ENCODE measurements around the gene PTPRK. TPM values are rescaled to one million over a fixed set of nuclear protein-coding genes. Genes with fewer than 3 reads are reported as not detected.
A peak's percentile ranks its signal among the peaks of the same experiment; 100 is the strongest.

PTPRK gene
- total and polyA plus RNA-seq, 2 donors (not counting 1 experiment from before 2014, with no cell fraction given), result 19.4 to 75.5 TPM

DNA sequence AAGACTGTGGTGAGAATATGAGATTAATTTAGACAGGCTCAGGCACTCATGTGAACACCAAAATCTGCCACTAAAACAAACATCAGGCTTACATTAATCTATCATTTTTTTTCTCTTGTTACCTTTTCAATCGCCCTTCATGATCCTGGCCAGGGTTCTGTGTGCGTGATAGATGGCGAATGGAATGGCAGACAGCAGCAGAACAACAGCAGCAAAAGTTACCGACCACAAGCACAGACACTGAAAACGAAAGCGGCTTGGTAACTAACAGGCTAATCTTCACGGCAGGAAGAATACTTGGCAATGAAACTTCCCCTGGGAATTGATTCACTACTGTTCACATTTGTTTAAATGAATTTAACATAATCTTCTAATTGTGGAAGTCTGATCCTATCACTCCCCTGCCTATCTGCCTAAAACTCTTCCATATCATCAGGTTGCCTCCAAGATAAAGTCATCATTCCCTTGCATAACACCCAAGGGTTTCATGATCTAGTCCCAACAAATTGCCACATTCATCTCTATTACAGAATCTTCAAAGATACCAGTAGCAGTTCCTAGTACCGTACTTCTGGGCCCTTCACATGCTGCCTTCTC, 28.7 kb downstream of the PTPRK start:
- Histone ChIP-seq H3K27me3 (ENCODE audit: control insufficient read depth, insufficient read depth, low read length) (no peaks in the 10 kb centered on the region), H3K36me3 (ENCODE audit: control insufficient read depth, insufficient read depth, low read length) (no peaks in the 10 kb centered on the region), H3K4me1 (ENCODE audit: control insufficient read depth, extremely low read depth, insufficient read depth, low read length) (peaks cover 4% of the 10 kb centered on the region), H3K9ac (ENCODE audit: insufficient read depth, low read length) (peak overlapping the region; percentile 38), H3K79me2 (ENCODE audit: control insufficient read depth, insufficient read depth, low read length) (peaks cover 16% of the 10 kb centered on the region), H2AFZ (ENCODE audit: low read length) (no peak overlapping the region), H3K27ac (ENCODE audit: insufficient read depth, low read length) (peak overlapping the region; percentile 74), H4K20me1 (ENCODE audit: control insufficient read depth, extremely low read depth, insufficient read depth, low read length) (no peaks in the 10 kb centered on the region), H3K9me3 (ENCODE audit: control insufficient read depth, insufficient read depth, low read depth, low read length) (no peaks in the 10 kb centered on the region), H3K4me3 (replicated peaks in 1 of 4; ENCODE audit: control extremely low read depth in 1 of 4, insufficient read depth in 1 of 4, low read depth in 3 of 4, low read length in 4 of 4) (peak overlapping the region; percentile 33 to 52 (median 46)), H3K4me2 (ENCODE audit: extremely low read depth, insufficient read depth, low read length) (peak overlapping the region; percentile 92)
- peak; percentile 79 to 88 for DNase-seq (ENCODE audit: low read depth in 2 of 2)
- TF ChIP-seq EZH2 (IDR thresholded peaks at IDR 0.05; ENCODE audit: low read length, missing control alignments) (no peak), CTCF (conservative IDR thresholded peaks at IDR 0.05 in 1 of 2, IDR thresholded peaks at IDR 0.05 in 1 of 2; ENCODE audit: low read depth in 1 of 2, low read length in 2 of 2) (no peak)

GRCh38 chr6:128491100-128491581, 29.3 kb downstream of the PTPRK start:
- peak in 1 of 2 donors; percentile 78 for DNase-seq (ENCODE audit: low read depth in 2 of 2)
- no peak for TF ChIP-seq EZH2 (IDR thresholded peaks at IDR 0.05; ENCODE audit: low read length, missing control alignments)
- no peak for TF ChIP-seq CTCF (conservative IDR thresholded peaks at IDR 0.05 in 1 of 2, IDR thresholded peaks at IDR 0.05 in 1 of 2; ENCODE audit: low read depth in 1 of 2, low read length in 2 of 2)
- H3K27me3 ChIP-seq (ENCODE audit: control insufficient read depth, insufficient read depth, low read length), result no peaks in the 10 kb centered on the region
- no peaks in the 10 kb centered on the region for H4K20me1 ChIP-seq (ENCODE audit: control insufficient read depth, extremely low read depth, insufficient read depth, low read length)
- H3K79me2 ChIP-seq (ENCODE audit: control insufficient read depth, insufficient read depth, low read length), result peaks cover 16% of the 10 kb centered on the region
- no peaks in the 10 kb centered on the region for H3K36me3 ChIP-seq (ENCODE audit: control insufficient read depth, insufficient read depth, low read length)
- peak overlapping the region; percentile 74 for H3K27ac ChIP-seq (ENCODE audit: insufficient read depth, low read length)
- peak overlapping the region; percentile 38 for H3K9ac ChIP-seq (ENCODE audit: insufficient read depth, low read length)
- no peak overlapping the region for H2AFZ ChIP-seq (ENCODE audit: low read length)
- H3K9me3 ChIP-seq (ENCODE audit: control insufficient read depth, insufficient read depth, low read depth, low read length), result no peaks in the 10 kb centered on the region
- peak overlapping the region; percentile 33 to 52 (median 46) for H3K4me3 ChIP-seq (replicated peaks in 1 of 4; ENCODE audit: control extremely low read depth in 1 of 4, insufficient read depth in 1 of 4, low read depth in 3 of 4, low read length in 4 of 4)
- H3K4me2 ChIP-seq (ENCODE audit: extremely low read depth, insufficient read depth, low read length), result peak overlapping the region; percentile 92
- H3K4me1 ChIP-seq (ENCODE audit: control insufficient read depth, extremely low read depth, insufficient read depth, low read length), result peaks cover 4% of the 10 kb centered on the region

DNA sequence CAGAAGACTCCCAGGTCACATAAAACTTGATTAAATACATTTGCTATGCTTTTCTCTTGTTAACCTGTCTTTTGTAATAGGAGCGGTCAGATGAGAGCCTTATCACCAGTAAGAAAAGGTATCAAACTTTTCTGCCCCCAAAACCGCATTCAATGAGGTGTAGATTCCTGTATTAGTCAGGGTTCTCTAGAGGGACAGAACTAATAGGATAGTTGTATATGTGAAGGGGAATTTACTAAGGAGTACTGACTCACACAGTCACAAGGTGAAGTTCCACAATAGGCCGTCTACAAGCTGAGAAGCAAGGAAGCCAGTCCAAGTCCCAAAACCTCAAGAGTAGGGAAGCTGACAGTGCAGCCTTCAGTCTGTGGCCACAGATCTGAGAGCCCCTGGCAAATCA, 32.7 kb downstream of the PTPRK start:
- Histone ChIP-seq H3K27ac (ENCODE audit: insufficient read depth, low read length) (no peak overlapping the region), H3K4me1 (ENCODE audit: control insufficient read depth, extremely low read depth, insufficient read depth, low read length) (peaks cover 3% of the 10 kb centered on the region), H2AFZ (ENCODE audit: low read length) (no peak overlapping the region), H3K4me3 (replicated peaks in 1 of 4; ENCODE audit: control extremely low read depth in 1 of 4, insufficient read depth in 1 of 4, low read depth in 3 of 4, low read length in 4 of 4) (no peak overlapping the region), H3K9ac (ENCODE audit: insufficient read depth, low read length) (no peak overlapping the region), H3K36me3 (ENCODE audit: control insufficient read depth, insufficient read depth, low read length) (no peaks in the 10 kb centered on the region), H3K4me2 (ENCODE audit: extremely low read depth, insufficient read depth, low read length) (no peak overlapping the region), H3K27me3 (ENCODE audit: control insufficient read depth, insufficient read depth, low read length) (no peaks in the 10 kb centered on the region), H3K79me2 (ENCODE audit: control insufficient read depth, insufficient read depth, low read length) (peaks cover 15% of the 10 kb centered on the region), H4K20me1 (ENCODE audit: control insufficient read depth, extremely low read depth, insufficient read depth, low read length) (no peaks in the 10 kb centered on the region), H3K9me3 (ENCODE audit: control insufficient read depth, insufficient read depth, low read depth, low read length) (no peaks in the 10 kb centered on the region)
- TF ChIP-seq EZH2 (IDR thresholded peaks at IDR 0.05; ENCODE audit: low read length, missing control alignments), result no peak
- TF ChIP-seq CTCF (conservative IDR thresholded peaks at IDR 0.05 in 1 of 2, IDR thresholded peaks at IDR 0.05 in 1 of 2; ENCODE audit: low read depth in 1 of 2, low read length in 2 of 2), result no peak
- DNase-seq (ENCODE audit: low read depth in 2 of 2), result peak in 1 of 2 donors; percentile 97

All from fibroblast of lung (primary cell).